Measurements from ENCODE around the gene BEND3.

BEND3 gene

GRCh38 chr6:107083047-107083768 lies 32.1 kb downstream of the BEND3 start:
- no peak for DNase-seq (ENCODE audit: low read depth, low spot score)

GRCh38 chr6:107082045-107082444 lies 33.3 kb downstream of the BEND3 start:
- DNase-seq (ENCODE audit: low read depth, low spot score): no peak

- no peak for DNase-seq (ENCODE audit: low read depth, low spot score)
Observed at GRCh38 chr6:107080036-107080435, 35.3 kb downstream of the BEND3 start.

- no peak for DNase-seq (ENCODE audit: low read depth, low spot score)
Observed at GRCh38 chr6:107079429-107079828, 35.9 kb downstream of the BEND3 start.

GRCh38 chr6:107077710-107078109 lies 37.6 kb downstream of the BEND3 start:
- DNase-seq (ENCODE audit: low read depth, low spot score): no peak

GRCh38 chr6:107075951-107076381 lies 39.3 kb downstream of the BEND3 start:
- DNase-seq (ENCODE audit: low read depth, low spot score): no peak

GRCh38 chr6:107070686-107071085 lies 44.6 kb downstream of the BEND3 start:
- DNase-seq (ENCODE audit: low read depth, low spot score): no peak

- no peak for DNase-seq (ENCODE audit: low read depth, low spot score)
Observed at GRCh38 chr6:107069631-107070548, 45.4 kb downstream of the BEND3 start.

- no peak for DNase-seq (ENCODE audit: low read depth, low spot score)
Observed at GRCh38 chr6:107068691-107069630, 46.4 kb downstream of the BEND3 start.

GRCh38 chr6:107066697-107067659 lies 48.3 kb downstream of the BEND3 start:
- DNase-seq (ENCODE audit: low read depth, low spot score): no peak

- no peak for DNase-seq (ENCODE audit: low read depth, low spot score)
Observed at GRCh38 chr6:107064579-107065065, 50.7 kb downstream of the BEND3 start.

GRCh38 chr6:107062691-107063090 lies 52.6 kb downstream of the BEND3 start:
- no peak for DNase-seq (ENCODE audit: low read depth, low spot score)

- no peak for DNase-seq (ENCODE audit: low read depth, low spot score)
Observed at GRCh38 chr6:107061125-107062020, 53.9 kb downstream of the BEND3 start.

- DNase-seq (ENCODE audit: low read depth, low spot score): no peak
Observed at GRCh38 chr6:107060704-107061103, 54.6 kb downstream of the BEND3 start.

- no peak for DNase-seq (ENCODE audit: low read depth, low spot score)
Observed at GRCh38 chr6:107059606-107060005, 55.7 kb downstream of the BEND3 start.

- DNase-seq (ENCODE audit: low read depth, low spot score): no peak
Observed at GRCh38 chr6:107057679-107058078, 57.6 kb downstream of the BEND3 start.

GRCh38 chr6:107056796-107057195 lies 58.5 kb downstream of the BEND3 start:
- no peak for DNase-seq (ENCODE audit: low read depth, low spot score)

GRCh38 chr6:107047807-107048206 lies 67.5 kb downstream of the BEND3 start:
- no peak for DNase-seq (ENCODE audit: low read depth, low spot score)

All from activated CD4-positive, CD25-positive, alpha-beta regulatory T cell treated with anti-CD3 and anti-CD28 coated beads, Interleukin-2, amount 50 U/mL, for 16 hours (primary cell).